ENCODE measurements around the gene GRIA3.
"Not testable (repeated sequence)": the region's sequence is repeated elsewhere in the genome, so short reads cannot be mapped to it uniquely, and the experiment has no call there.

GRIA3 gene

DNA sequence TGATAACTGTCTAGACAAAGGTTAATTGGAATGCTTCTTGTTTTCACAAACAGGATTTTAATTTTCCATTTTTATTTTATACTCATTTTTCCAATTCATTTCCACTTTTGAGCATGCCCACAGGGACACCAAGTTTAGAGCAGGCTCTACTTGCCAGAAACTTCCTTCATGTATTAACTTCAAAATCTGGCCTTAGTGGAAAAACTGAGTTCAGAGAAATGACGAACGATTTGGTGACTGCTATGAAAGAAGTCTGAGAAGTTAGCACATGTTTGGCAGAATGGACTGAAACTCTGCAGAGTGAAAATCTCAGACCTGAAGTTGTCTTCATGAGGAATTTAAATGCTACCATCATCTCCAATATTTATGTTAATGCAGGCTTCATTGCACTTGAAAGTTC, 334.7 kb downstream of the GRIA3 start:
- DNase-seq (ENCODE audit: low read depth in 2 of 3, low spot score in 1 of 3) = no peak

DNA sequence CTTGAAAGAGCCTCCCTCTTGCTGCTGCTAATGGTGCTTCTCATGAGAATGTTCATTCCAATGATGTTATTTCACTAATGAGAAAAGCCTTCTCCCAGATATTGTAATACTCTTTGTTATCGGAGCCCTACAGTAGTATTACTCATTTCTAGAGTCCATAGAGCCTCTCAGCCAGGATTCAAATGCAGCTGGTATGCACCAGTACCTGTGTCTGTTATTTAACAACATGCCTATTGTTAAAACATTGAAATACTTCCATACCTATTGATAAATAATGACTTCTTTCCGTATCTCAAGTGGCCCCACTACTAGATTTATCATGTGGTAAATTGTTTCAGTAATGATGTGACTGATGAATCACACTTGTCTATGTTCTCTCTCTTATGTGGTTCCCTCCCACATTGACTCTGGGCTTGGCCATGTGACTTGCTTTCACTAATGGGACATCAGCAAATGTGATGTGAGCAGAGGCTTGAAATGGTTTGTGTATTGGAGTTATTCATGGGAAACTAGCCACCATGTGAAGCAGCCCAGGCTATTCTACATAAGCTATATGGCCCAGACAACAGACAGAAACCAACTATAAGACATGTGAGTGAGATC, 341.1 kb downstream of the GRIA3 start:
- no peak for DNase-seq (ENCODE audit: low read depth in 2 of 3, low spot score in 1 of 3)

DNA sequence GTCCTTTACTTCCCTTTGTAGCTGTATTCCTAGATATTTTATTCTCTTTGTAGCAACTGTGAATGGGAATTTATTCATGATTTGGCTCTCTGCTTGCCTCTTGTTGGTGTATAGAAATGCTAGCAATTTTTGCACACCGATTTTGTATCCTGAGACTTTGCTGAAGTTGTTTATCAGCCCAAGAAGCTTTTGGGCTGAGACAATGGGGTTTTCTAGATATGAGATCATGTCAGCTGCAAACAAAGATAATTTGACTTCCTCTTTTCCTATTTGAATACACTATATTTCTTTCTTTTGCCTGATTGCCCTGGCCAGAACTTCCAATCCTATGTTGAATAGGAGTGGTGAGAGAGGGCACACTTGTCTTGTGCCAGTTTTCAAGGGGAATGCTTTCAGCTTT, 346.6 kb downstream of the GRIA3 start:
- DNase-seq (ENCODE audit: low read depth in 2 of 3, low spot score in 1 of 3) = not testable (repeated sequence)

All from stimulated activated CD4-positive, alpha-beta T cell treated with anti-CD3 and anti-CD28 coated beads, Interleukin-12 subunit alpha, Interleukin-12 subunit beta, amount 100 ng/mL, for 48 hours (primary cell).